Thoracic aorta (tissue), 2 donors: ENCODE data around the gene LRP11. TPM values are rescaled to one million over a fixed set of nuclear protein-coding genes. Genes with fewer than 3 reads are reported as not detected.

Source experiments
- ATAC-seq: fragments of 150-250 bp; one replicate; pipeline ENCODE4 v1.8.0; 2017; ENCODE audit warnings: low read depth; ENCODE audit not compliant: insufficient number of reproducible peaks, low FRiP score
- DNase-seq: peaks from one replicate; pipeline ENCODE4 v3.0.0-alpha.2; 2020; ENCODE audit warnings: low spot score
- H3K27ac ChIP-seq, 2 donors: fragments of 200-600 bp; sonication (generic); 1 replicate in 1 of 2; 2 replicates in 1 of 2; pipeline ENCODE4 v1.5.1; 2016; ENCODE audit warnings: mild to moderate bottlenecking in 2 of 2, moderate library complexity in 2 of 2
- H3K27me3 ChIP-seq: fragments of 200-600 bp; sonication (generic); replicated peaks from 2 replicates; pipeline ENCODE4 v1.6.0; 2016; ENCODE audit warnings: mild to moderate bottlenecking; ENCODE audit not compliant: insufficient read depth
- H3K36me3 ChIP-seq: fragments of 200-600 bp; sonication (generic); one replicate; pipeline ENCODE4 v1.5.1; 2016
- H3K4me1 ChIP-seq, 2 donors: fragments of 200-600 bp; sonication (generic); 1 replicate in 1 of 2; 2 replicates in 1 of 2; pipeline versions ENCODE4 v1.5.1 to v1.6.0; 2016; ENCODE audit warnings: low read depth in 2 of 2, mild to moderate bottlenecking in 1 of 2; ENCODE audit not compliant: control insufficient read depth in 1 of 2
- H3K4me3 ChIP-seq: fragments of 200-600 bp; sonication (generic); 2 replicates; pipeline ENCODE4 v1.5.1; 2016; ENCODE audit warnings: mild to moderate bottlenecking
- H3K9me3 ChIP-seq: fragments of 200-600 bp; sonication (generic); 2 replicates; pipeline ENCODE4 v1.5.1; 2016
- total RNA-seq, 2 donors: library from RNA; depleted of rRNA; stranded (reverse); fragments of >200 nt; gene quantifications; one replicate each; pipeline versions ENCODE4 v1.1.0 to v1.2.3, GENCODE V29; 2016
- TF ChIP-seq, protein P1 (sequence below): fragments of 200-600 bp; sonication (generic); IDR thresholded peaks from one replicate; pipeline ENCODE4 v1.5.1; 2019; ENCODE audit warnings: antibody characterized with exemption

The LRP11 gene
- total RNA-seq, 2 donors from 2014 or later = 22.4 to 31.8 TPM

- ATAC-seq = no peak
- Histone ChIP-seq H3K4me3 (no peak overlapping the region), H3K36me3 (no peaks in the 10 kb centered on the region), H3K4me1 (peaks cover 0 to 10% of the 10 kb centered on the region in 2 donors), H3K27me3 (no peaks in the 10 kb centered on the region), H3K9me3 (no peaks in the 10 kb centered on the region), H3K27ac (no peak overlapping the region)
- DNase-seq = no peak
- TF ChIP-seq, protein P1, sequence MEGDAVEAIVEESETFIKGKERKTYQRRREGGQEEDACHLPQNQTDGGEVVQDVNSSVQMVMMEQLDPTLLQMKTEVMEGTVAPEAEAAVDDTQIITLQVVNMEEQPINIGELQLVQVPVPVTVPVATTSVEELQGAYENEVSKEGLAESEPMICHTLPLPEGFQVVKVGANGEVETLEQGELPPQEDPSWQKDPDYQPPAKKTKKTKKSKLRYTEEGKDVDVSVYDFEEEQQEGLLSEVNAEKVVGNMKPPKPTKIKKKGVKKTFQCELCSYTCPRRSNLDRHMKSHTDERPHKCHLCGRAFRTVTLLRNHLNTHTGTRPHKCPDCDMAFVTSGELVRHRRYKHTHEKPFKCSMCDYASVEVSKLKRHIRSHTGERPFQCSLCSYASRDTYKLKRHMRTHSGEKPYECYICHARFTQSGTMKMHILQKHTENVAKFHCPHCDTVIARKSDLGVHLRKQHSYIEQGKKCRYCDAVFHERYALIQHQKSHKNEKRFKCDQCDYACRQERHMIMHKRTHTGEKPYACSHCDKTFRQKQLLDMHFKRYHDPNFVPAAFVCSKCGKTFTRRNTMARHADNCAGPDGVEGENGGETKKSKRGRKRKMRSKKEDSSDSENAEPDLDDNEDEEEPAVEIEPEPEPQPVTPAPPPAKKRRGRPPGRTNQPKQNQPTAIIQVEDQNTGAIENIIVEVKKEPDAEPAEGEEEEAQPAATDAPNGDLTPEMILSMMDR = no peak
These were observed 17.1 kb upstream of the LRP11 start for GRCh38 chr6:149881066-149881766.

DNA sequence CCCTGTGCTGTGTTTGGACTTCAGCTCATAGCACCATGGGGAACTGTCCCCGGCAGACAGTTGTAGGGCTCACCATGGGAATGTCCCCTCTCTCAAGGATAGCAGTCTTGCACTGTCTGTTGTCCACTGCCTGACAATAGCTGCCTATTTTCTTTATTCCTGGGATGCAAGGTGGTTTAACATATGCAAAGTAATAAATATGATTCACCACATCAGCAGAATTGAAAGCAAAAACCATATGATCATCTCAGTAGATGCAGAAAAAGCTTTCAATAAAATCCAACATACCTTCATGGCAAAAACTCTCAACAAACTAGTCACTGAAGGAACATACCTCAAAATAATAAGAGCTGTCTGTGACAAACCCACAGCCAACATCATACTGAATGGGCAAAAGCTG is 13.5 kb upstream of the LRP11 start:
- Histone ChIP-seq H3K9me3 (no peaks in the 10 kb centered on the region), H3K27ac (no peak overlapping the region)

DNA sequence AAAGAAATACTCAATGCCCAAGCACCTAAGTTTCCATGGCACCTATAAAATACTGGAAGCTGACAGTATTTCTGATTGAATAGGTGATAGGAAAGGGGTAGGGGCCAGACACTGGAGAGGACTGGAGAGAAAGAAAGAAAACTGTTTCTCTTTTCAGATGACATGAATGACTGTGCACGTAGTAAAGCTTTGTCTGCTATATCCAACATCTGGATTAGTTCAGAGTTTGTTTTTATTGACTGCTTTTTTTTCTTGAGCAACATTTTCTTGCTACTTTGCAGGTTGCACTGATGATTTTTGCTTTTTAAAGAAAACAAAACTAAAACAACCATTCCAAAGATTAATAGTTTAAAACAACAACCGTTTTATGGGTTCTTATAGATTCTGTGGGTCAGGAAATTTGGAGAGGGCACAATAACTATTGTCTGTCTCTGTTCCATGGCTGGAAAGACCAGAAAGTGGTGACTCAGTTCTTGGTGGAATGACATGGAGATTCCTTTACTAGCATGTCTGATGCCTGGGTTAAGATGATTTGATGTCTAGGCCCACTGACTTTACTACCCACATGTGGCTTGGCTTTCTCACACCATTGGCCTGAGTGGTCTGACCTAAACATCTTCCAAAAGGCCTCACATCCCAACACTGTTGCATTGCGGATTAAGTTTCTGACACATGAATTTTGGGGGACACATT is 12.2 kb upstream of the LRP11 start:
- H3K9me3 ChIP-seq = no peaks in the 10 kb centered on the region
- H3K4me1 ChIP-seq = no peaks in the 10 kb centered on the region
- DNase-seq (no peak), ATAC-seq (no peak)
- H3K4me3 ChIP-seq = no peak overlapping the region
- TF ChIP-seq, protein P1 = no peak
- no peaks in the 10 kb centered on the region for H3K36me3 ChIP-seq
- no peaks in the 10 kb centered on the region for H3K27me3 ChIP-seq
- H3K27ac ChIP-seq = no peak overlapping the region

More for the DNA sequence above, 13.5 kb upstream of the LRP11 start:
- ATAC-seq (no peak), DNase-seq (no peak)
- TF ChIP-seq, protein P1 = no peak
- H3K36me3 ChIP-seq = no peaks in the 10 kb centered on the region
- H3K4me3 ChIP-seq = no peak overlapping the region
- no peaks in the 10 kb centered on the region for H3K27me3 ChIP-seq
- no peaks in the 10 kb centered on the region for H3K4me1 ChIP-seq

DNA sequence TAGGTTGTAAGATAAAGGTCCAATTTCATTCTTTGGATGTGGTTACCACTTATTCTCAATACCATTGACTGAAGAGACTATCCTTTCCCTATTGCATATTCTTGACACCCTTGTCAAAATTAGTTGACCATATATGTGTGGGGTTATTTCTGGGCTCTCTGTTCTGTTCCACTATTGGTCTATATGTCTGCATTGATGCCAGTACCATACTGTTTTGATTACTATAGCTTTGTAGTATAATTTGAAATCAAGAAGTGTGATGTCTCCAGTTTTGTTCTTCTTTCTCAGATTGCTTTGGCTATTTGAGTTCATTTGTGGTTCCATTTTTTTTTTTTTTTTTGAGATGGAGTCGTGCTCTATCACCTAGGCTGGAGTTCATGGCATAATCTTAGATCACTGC is 8.1 kb upstream of the LRP11 start:
- H3K9me3 ChIP-seq = no peaks in the 10 kb centered on the region
- H3K27me3 ChIP-seq = no peaks in the 10 kb centered on the region
- no peaks in the 10 kb centered on the region for H3K4me1 ChIP-seq
- ATAC-seq (no peak), DNase-seq (no peak)
- no peak overlapping the region for H3K27ac ChIP-seq
- no peak overlapping the region for H3K4me3 ChIP-seq
- TF ChIP-seq, protein P1 = no peak
- no peaks in the 10 kb centered on the region for H3K36me3 ChIP-seq

DNA sequence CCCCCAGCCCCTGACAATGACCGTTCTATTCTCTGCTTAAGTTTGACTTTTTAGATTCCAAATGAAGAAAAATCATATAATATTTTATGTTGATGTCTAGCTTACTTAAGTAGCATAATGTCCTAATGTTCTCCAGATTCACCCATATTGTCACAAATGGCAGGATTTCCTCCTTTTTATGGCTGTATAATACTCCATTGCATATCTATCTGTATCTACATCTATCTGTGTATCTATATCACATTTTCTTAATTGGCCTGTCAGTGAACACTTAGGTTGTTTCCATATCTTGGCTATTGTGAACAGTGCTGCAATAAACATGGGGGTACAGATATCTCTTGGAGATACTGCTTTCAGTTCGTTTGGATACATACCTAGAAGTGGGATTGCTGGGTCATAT is 7.0 kb upstream of the LRP11 start:
- TF ChIP-seq, protein P1 = no peak
- no peak for ATAC-seq
- no peaks in the 10 kb centered on the region for H3K36me3 ChIP-seq
- no peak overlapping the region for H3K27ac ChIP-seq
- H3K9me3 ChIP-seq = no peaks in the 10 kb centered on the region
- no peaks in the 10 kb centered on the region for H3K4me1 ChIP-seq
- no peak overlapping the region for H3K4me3 ChIP-seq
- H3K27me3 ChIP-seq = no peaks in the 10 kb centered on the region
- DNase-seq = no peak
